ENCODE measurements around the gene KLHL1. TPM values are rescaled to one million over a fixed set of nuclear protein-coding genes. Genes with fewer than 3 reads are reported as not detected.

Gene KLHL1
- total and polyA plus RNA-seq, 2 of the 13 experiments (the other 11 are each of a cell fraction or from before 2014, with no cell fraction given): 0.01 TPM; not detected in 1

DNA sequence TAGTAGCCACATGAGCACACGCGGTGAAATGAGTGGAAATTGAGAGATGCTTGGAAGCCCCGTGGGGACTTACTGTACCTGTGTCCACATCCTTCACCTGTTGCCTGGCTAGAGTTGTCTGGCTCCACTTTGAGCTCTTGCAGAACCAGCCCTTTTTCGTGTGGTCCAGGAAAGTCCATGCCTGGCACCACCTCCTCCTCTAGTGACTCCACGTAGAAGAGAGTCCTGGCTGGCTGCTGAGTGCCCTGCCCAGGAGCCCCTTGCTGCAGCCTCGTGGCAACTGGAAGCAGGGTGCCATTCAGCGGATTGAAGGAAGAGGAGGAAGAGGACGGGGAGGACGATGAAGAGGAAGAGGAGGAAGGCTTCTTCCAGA lies 1.1 kb downstream of the KLHL1 start:
- Histone ChIP-seq H2AFZ (ENCODE audit: low read length) (no peak overlapping the region), H3K27me3 (ENCODE audit: control insufficient read depth in 1 of 2, insufficient read depth in 2 of 2, low read length in 2 of 2) (0 out of 5 replicates have a peak, but pooled peaks cover 0 to 7% of the 10 kb centered on the region in 2 experiments), H3K4me3 (replicated peaks in 1 of 3; ENCODE audit: insufficient read depth in 1 of 3, low read depth in 2 of 3, low read length in 3 of 3) (no peak overlapping the region), H3K79me2 (ENCODE audit: insufficient read depth, low read length) (no peaks in the 10 kb centered on the region), H3K9me3 (ENCODE audit: low read length) (no peaks in the 10 kb centered on the region), H3K27ac (ENCODE audit: extremely low read length, insufficient read depth, low read length) (no peak overlapping the region), H3K4me2 (ENCODE audit: low read depth, low read length) (no peak overlapping the region), H4K20me1 (ENCODE audit: insufficient read depth, low read length) (no peaks in the 10 kb centered on the region), H3K4me1 (ENCODE audit: insufficient read depth, low read length) (no peaks in the 10 kb centered on the region), H3K36me3 (replicated peaks in 1 of 2; ENCODE audit: control insufficient read depth in 1 of 2, insufficient read depth in 2 of 2, low read length in 2 of 2) (no peaks in the 10 kb centered on the region), H3K9ac (ENCODE audit: insufficient read depth, low read depth, low read length) (no peak overlapping the region)
- no TSS peak for BruUV-seq (replicated peaks)
- CTCF ChIA-PET (ENCODE audit: low intra/inter-chr PET ratio, low total read pairs): no interaction called here
- ATAC-seq (no peak), DNase-seq (ENCODE audit: low spot score) (no peak), FAIRE-seq (no peak)
- POLR2A ChIA-PET: no interaction called here
- intact Hi-C loops (cut with micrococcal nuclease; ENCODE audit: unreplicated experiment): no loop called here
- in situ Hi-C loops (cut with HindIII; ENCODE audit: extremely low pct_ligation_motif_present, low pct_unique_long_range_greater_than_20kb): no loop called here
- 15% methylated on average over 7 of the region's 9 CpGs for WGBS (ENCODE audit: low lambda C conversion rate)
- TF ChIP-seq CEBPB (IDR thresholded peaks at IDR 0.05; ENCODE audit: borderline replicate concordance, low read depth, low read length): no peak
- no peak for TF ChIP-seq ZNF253 (CRISPR knock-in tag; IDR thresholded peaks at IDR 0.05; ENCODE audit: borderline replicate concordance)
- no peak for TF ChIP-seq ZFX (CRISPR knock-in tag; IDR thresholded peaks at IDR 0.05; ENCODE audit: low read depth)
- TF ChIP-seq ZNF10 (CRISPR knock-in tag; IDR thresholded peaks at IDR 0.05; ENCODE audit: borderline replicate concordance, low read depth): no peak
- TF ChIP-seq POLR2AphosphoS2 (IDR thresholded peaks at IDR 0.05; ENCODE audit: low read depth, low read length): no peak
- no peak for TF ChIP-seq U2AF2 (IDR thresholded peaks at IDR 0.05; ENCODE audit: low read depth, low read length)
- TF ChIP-seq, protein P1, sequence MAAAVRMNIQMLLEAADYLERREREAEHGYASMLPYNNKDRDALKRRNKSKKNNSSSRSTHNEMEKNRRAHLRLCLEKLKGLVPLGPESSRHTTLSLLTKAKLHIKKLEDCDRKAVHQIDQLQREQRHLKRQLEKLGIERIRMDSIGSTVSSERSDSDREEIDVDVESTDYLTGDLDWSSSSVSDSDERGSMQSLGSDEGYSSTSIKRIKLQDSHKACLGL (CRISPR knock-in tag; IDR thresholded peaks at IDR 0.05): no peak
- TF ChIP-seq GTF3A (CRISPR knock-in tag; conservative IDR thresholded peaks at IDR 0.05): no peak
- TF ChIP-seq, protein P2, sequence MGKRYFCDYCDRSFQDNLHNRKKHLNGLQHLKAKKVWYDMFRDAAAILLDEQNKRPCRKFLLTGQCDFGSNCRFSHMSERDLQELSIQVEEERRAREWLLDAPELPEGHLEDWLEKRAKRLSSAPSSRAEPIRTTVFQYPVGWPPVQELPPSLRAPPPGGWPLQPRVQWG (CRISPR knock-in tag; IDR thresholded peaks at IDR 0.05; ENCODE audit: borderline replicate concordance, low read depth): no peak
- TF ChIP-seq SMARCC2 (IDR thresholded peaks at IDR 0.05): no peak
- TF ChIP-seq SMARCE1 (IDR thresholded peaks at IDR 0.05; ENCODE audit: borderline replicate concordance): no peak
- no peak for TF ChIP-seq ZNF746 (CRISPR knock-in tag; IDR thresholded peaks at IDR 0.05)
- no peak for TF ChIP-seq ZMYM3 (CRISPR knock-in tag; IDR thresholded peaks at IDR 0.05)
- TF ChIP-seq ZBTB3 (CRISPR knock-in tag; IDR thresholded peaks at IDR 0.05; ENCODE audit: borderline replicate concordance, low read depth): no peak
- TF ChIP-seq, protein P3, sequence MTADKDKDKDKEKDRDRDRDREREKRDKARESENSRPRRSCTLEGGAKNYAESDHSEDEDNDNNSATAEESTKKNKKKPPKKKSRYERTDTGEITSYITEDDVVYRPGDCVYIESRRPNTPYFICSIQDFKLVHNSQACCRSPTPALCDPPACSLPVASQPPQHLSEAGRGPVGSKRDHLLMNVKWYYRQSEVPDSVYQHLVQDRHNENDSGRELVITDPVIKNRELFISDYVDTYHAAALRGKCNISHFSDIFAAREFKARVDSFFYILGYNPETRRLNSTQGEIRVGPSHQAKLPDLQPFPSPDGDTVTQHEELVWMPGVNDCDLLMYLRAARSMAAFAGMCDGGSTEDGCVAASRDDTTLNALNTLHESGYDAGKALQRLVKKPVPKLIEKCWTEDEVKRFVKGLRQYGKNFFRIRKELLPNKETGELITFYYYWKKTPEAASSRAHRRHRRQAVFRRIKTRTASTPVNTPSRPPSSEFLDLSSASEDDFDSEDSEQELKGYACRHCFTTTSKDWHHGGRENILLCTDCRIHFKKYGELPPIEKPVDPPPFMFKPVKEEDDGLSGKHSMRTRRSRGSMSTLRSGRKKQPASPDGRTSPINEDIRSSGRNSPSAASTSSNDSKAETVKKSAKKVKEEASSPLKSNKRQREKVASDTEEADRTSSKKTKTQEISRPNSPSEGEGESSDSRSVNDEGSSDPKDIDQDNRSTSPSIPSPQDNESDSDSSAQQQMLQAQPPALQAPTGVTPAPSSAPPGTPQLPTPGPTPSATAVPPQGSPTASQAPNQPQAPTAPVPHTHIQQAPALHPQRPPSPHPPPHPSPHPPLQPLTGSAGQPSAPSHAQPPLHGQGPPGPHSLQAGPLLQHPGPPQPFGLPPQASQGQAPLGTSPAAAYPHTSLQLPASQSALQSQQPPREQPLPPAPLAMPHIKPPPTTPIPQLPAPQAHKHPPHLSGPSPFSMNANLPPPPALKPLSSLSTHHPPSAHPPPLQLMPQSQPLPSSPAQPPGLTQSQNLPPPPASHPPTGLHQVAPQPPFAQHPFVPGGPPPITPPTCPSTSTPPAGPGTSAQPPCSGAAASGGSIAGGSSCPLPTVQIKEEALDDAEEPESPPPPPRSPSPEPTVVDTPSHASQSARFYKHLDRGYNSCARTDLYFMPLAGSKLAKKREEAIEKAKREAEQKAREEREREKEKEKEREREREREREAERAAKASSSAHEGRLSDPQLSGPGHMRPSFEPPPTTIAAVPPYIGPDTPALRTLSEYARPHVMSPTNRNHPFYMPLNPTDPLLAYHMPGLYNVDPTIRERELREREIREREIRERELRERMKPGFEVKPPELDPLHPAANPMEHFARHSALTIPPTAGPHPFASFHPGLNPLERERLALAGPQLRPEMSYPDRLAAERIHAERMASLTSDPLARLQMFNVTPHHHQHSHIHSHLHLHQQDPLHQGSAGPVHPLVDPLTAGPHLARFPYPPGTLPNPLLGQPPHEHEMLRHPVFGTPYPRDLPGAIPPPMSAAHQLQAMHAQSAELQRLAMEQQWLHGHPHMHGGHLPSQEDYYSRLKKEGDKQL (CRISPR knock-in tag; IDR thresholded peaks at IDR 0.05; ENCODE audit: low read depth): no peak
- TF ChIP-seq ADNP (CRISPR knock-in tag; IDR thresholded peaks at IDR 0.05): no peak
- TF ChIP-seq ZNF772 (CRISPR knock-in tag; IDR thresholded peaks at IDR 0.05): no peak
